H1 (cell line): ENCODE data around the gene USH1C. TPM values are rescaled to one million over a fixed set of nuclear protein-coding genes. Genes with fewer than 3 reads are reported as not detected.

Source experiments
- CTCF ChIA-PET: fragments of 300-600 bp; sonication (Branson Sonifier 250); formaldehyde crosslinking; loops from one replicate; lab custom pipeline; 2021; ENCODE audit not compliant: partially characterized antibody; lab: Charles Lee
- POLR2A ChIA-PET: fragments of 300-600 bp; sonication (Branson Sonifier 250); formaldehyde crosslinking; loops from one replicate; lab custom pipeline; 2021; ENCODE audit warnings: inconsistent platforms; ENCODE audit not compliant: partially characterized antibody; lab: Charles Lee
- DNase-seq, 2 experiments: peaks; one replicate each; pipeline versions ENCODE4 v3.0.0 to v3.0.0-alpha.2; 2010 to 2022; ENCODE audit warnings: low spot score in 2 of 2, low read depth in 1 of 2, mixed read lengths in 1 of 2
- FAIRE-seq: peaks from 2 replicates; lab custom pipeline; 2011; peaks lifted over from hg19 to GRCh38; lab: Jason Lieb, UNC
- H2AFZ ChIP-seq: 2 replicates; pipeline ENCODE4 v1.8.1; 2012; ENCODE audit warnings: low read length, inconsistent platforms
- H2AK5ac ChIP-seq: 2 replicates; pipeline ENCODE4 v1.6.1; 2013; ENCODE audit warnings: low read depth, low read length
- H2BK120ac ChIP-seq: replicated peaks from 2 replicates; pipeline ENCODE3; 2013; ENCODE audit warnings: low read depth, low read length, inconsistent platforms
- H2BK12ac ChIP-seq: 2 replicates; pipeline ENCODE4 v1.6.1; 2013; ENCODE audit warnings: low read depth, low read length
- H2BK15ac ChIP-seq: 2 replicates; pipeline ENCODE4 v1.6.1; 2013; ENCODE audit warnings: low read length
- H2BK20ac ChIP-seq: 2 replicates; pipeline ENCODE4 v1.6.1; 2013; ENCODE audit warnings: low read length
- H2BK5ac ChIP-seq: 2 replicates; pipeline ENCODE4 v1.6.1; 2013; ENCODE audit warnings: low read depth, low read length
- H3K14ac ChIP-seq: 2 replicates; pipeline ENCODE4 v1.6.1; 2013; ENCODE audit warnings: inconsistent platforms; ENCODE audit not compliant: insufficient read length
- H3K18ac ChIP-seq: 2 replicates; pipeline ENCODE4 v1.6.1; 2013; ENCODE audit warnings: low read length; ENCODE audit errors: extremely low read depth
- H3K23ac ChIP-seq: 2 replicates; pipeline ENCODE4 v1.6.1; 2013; ENCODE audit warnings: inconsistent platforms; ENCODE audit not compliant: insufficient read length
- H3K23me2 ChIP-seq: 2 replicates; pipeline ENCODE4 v1.6.1; 2013; ENCODE audit warnings: low read depth, low read length
- H3K27ac ChIP-seq: 2 replicates; pipeline ENCODE4 v1.6.1; 2011; ENCODE audit warnings: low read depth, low read length, inconsistent platforms
- H3K27me3 ChIP-seq, 4 experiments: replicated peaks in 1 of 4; 1 replicate in 1 of 4; 2 replicates in 3 of 4; pipeline versions ENCODE4 v1.6.1 to v1.8.1; 2011 to 2013; ENCODE audit warnings: low read length in 3 of 4, mild to moderate bottlenecking in 3 of 4, inconsistent platforms in 2 of 4, mixed read lengths in 2 of 4, moderate library complexity in 1 of 4; ENCODE audit not compliant: control insufficient read depth in 3 of 4, insufficient read depth in 3 of 4; ENCODE audit errors: extremely low read depth in 1 of 4
- H3K36me3 ChIP-seq, 4 experiments: 2 replicates each; pipeline versions ENCODE4 v1.6.1 to v1.8.1; 2011 to 2013; ENCODE audit warnings: mild to moderate bottlenecking in 4 of 4, low read length in 3 of 4, moderate library complexity in 2 of 4, control low read depth in 1 of 4, inconsistent platforms in 1 of 4; ENCODE audit not compliant: insufficient read depth in 4 of 4, control insufficient read depth in 2 of 4
- H3K4ac ChIP-seq: replicated peaks from 2 replicates; pipeline ENCODE3; 2013; ENCODE audit warnings: low read length, low read depth, mixed read lengths, inconsistent platforms; ENCODE audit not compliant: insufficient read length
- H3K4me1 ChIP-seq, 4 experiments: replicated peaks in 1 of 4; 1 replicate in 1 of 4; 2 replicates in 3 of 4; pipeline versions ENCODE4 v1.6.1 to v1.8.1; 2011 to 2013; ENCODE audit warnings: low read length in 3 of 4, inconsistent platforms in 2 of 4, mixed read lengths in 1 of 4; ENCODE audit not compliant: insufficient read depth in 4 of 4, control insufficient read depth in 3 of 4
- H3K4me2 ChIP-seq, 2 experiments: 2 replicates each; pipeline versions ENCODE4 v1.6.1 to v1.8.1; 2011 to 2013; ENCODE audit warnings: low read depth in 2 of 2, low read length in 2 of 2, control low read depth in 1 of 2, inconsistent platforms in 1 of 2, mild to moderate bottlenecking in 1 of 2; ENCODE audit not compliant: insufficient read depth in 1 of 2
- H3K4me3 ChIP-seq, 4 experiments: fragments of 200-600, 300-600 bp in 1 of 4; sonication (generic), shearing (Covaris generic), sonication (Bioruptor Twin) in 1 of 4; 2 replicates each; pipeline versions ENCODE4 v1.5.1 to v1.8.1; 2011 to 2016; ENCODE audit warnings: low read length in 4 of 4, low read depth in 3 of 4, control low read depth in 2 of 4, inconsistent platforms in 2 of 4, mild to moderate bottlenecking in 2 of 4, mixed read lengths in 1 of 4, moderate library complexity in 1 of 4; ENCODE audit not compliant: insufficient read depth in 2 of 4; ENCODE audit errors: extremely low read depth in 1 of 4
- H3K56ac ChIP-seq: replicated peaks from 2 replicates; pipeline ENCODE3; 2013; ENCODE audit warnings: low read depth, mild to moderate bottlenecking, mixed read lengths, low read length, inconsistent platforms; ENCODE audit not compliant: insufficient read length
- H3K79me1 ChIP-seq: 2 replicates; pipeline ENCODE4 v1.6.1; 2013; ENCODE audit warnings: low read depth, low read length, control low read depth
- H3K79me2 ChIP-seq, 2 experiments: 2 replicates each; pipeline versions ENCODE4 v1.6.1 to v1.8.1; 2012 to 2013; ENCODE audit warnings: low read length in 2 of 2, mild to moderate bottlenecking in 2 of 2, inconsistent platforms in 1 of 2; ENCODE audit not compliant: insufficient read depth in 2 of 2, control insufficient read depth in 1 of 2
- H3K9ac ChIP-seq, 4 experiments: replicated peaks in 1 of 4; 1 replicate in 1 of 4; 2 replicates in 3 of 4; pipeline versions ENCODE4 v1.6.1 to v1.8.1; 2011 to 2013; ENCODE audit warnings: low read depth in 3 of 4, low read length in 3 of 4, control low read depth in 2 of 4, mild to moderate bottlenecking in 2 of 4, moderate library complexity in 2 of 4, inconsistent platforms in 1 of 4; ENCODE audit errors: extremely low read depth in 1 of 4
- H3K9me3 ChIP-seq, 2 experiments: 2 replicates each; pipeline versions ENCODE4 v1.6.1 to v1.8.1; 2012 to 2013; ENCODE audit warnings: mild to moderate bottlenecking in 2 of 2, moderate library complexity in 2 of 2, control low read depth in 1 of 2, inconsistent platforms in 1 of 2, low read depth in 1 of 2, low read length in 1 of 2, mixed read lengths in 1 of 2; ENCODE audit not compliant: insufficient read depth in 2 of 2
- H4K20me1 ChIP-seq, 2 experiments: replicated peaks in 1 of 2; 2 replicates each; pipeline versions ENCODE3 to v1.8.1; 2011 to 2013; ENCODE audit warnings: inconsistent platforms in 2 of 2, low read length in 2 of 2, mild to moderate bottlenecking in 1 of 2; ENCODE audit not compliant: insufficient read depth in 2 of 2, control insufficient read depth in 1 of 2
- H4K5ac ChIP-seq: 2 replicates; pipeline ENCODE4 v1.6.1; 2013; ENCODE audit warnings: low read length, low read depth, mixed read lengths, inconsistent platforms; ENCODE audit not compliant: insufficient read length
- H4K8ac ChIP-seq: 2 replicates; pipeline ENCODE4 v1.8.0; 2013; ENCODE audit warnings: mild to moderate bottlenecking, moderate library complexity, low read length, inconsistent platforms; ENCODE audit not compliant: insufficient read depth; ENCODE audit errors: extremely low read depth
- H4K91ac ChIP-seq: replicated peaks from 2 replicates; pipeline ENCODE3; 2013; ENCODE audit warnings: low read length, mixed read lengths, inconsistent platforms; ENCODE audit not compliant: insufficient read length
- KDM5A ChIP-seq: fragments of 200-600 bp; IDR thresholded peaks from 2 replicates; pipeline ENCODE4 v1.7.1; 2012; ENCODE audit warnings: mild to moderate bottlenecking, low read length, inconsistent platforms, mixed read lengths
- WGBS, 2 experiments: shearing (Covaris generic) in 1 of 2; methylation state at CpG; one replicate each; pipeline versions ENCODE4 v1.1.6 to v1.1.7; 2013 to 2015; ENCODE audit warnings: low lambda C conversion rate in 2 of 2, mixed read lengths in 2 of 2, inconsistent platforms in 1 of 2, low coverage in 1 of 2, missing lambda C conversion rate in 1 of 2; ENCODE audit not compliant: insufficient replicate concordance in 2 of 2, insufficient coverage in 1 of 2, insufficient read length in 1 of 2; ENCODE audit errors: extremely low coverage in 1 of 2, missing lambda C conversion rate in 1 of 2; 5-methylcytosine and 5-hydroxymethylcytosine counted together
- polyA plus RNA-seq, 7 experiments: library from polyadenylated mRNA; depleted of rRNA in 3 of 7; stranded (reverse) in 5 of 7; unstranded in 2 of 7; fragments of >200 nt in 5 of 7; fragments of 200-250 nt in 2 of 7; gene quantifications; 1 replicate in 5 of 7; 2 replicates in 1 of 7; 4 replicates in 1 of 7; pipeline versions ENCODE4 v1.2.1 to v1.2.3, GENCODE V29; 2011 to 2013; ENCODE audit warnings: missing spikeins in 2 of 7, mixed read lengths in 2 of 7
- total RNA-seq: library from RNA; stranded (reverse); fragmentation: NEBNext Ultra II Directional; extraction: Animal tissue kit (Norgen Biotek cat#: 25700); gene quantifications from 2 replicates; pipeline ENCODE4 v1.2.1, GENCODE V29; 2021

The USH1C gene
- total and polyA plus RNA-seq, 2 of the 8 experiments (the other 6 are each of a cell fraction or from before 2014, with no cell fraction given): 1.3 to 1.6 TPM

- no peaks in the 10 kb centered on the region for H3K79me2 ChIP-seq
- no peak overlapping the region for H3K4me2 ChIP-seq
- no peaks in the 10 kb centered on the region for H3K79me1 ChIP-seq
- H3K23ac ChIP-seq: no peak overlapping the region
- H2BK15ac ChIP-seq: no peak overlapping the region
- POLR2A ChIA-PET: interaction anchor here (1.2 to 1.7 kb wide), 2 partner anchors 14 to 47 kb away, joined by 3 read pairs; no protein-coding TSS in a partner anchor
- no peak overlapping the region for H3K4ac ChIP-seq
- no peak overlapping the region for H2BK20ac ChIP-seq
- 84% methylated on average over 5 of the region's 5 CpGs; no CpG with 5 or more reads in 1 of the 2 experiments for WGBS, 2 experiments
- peaks cover 0 to 6% (median 5%) of the 10 kb centered on the region in 4 experiments; a peak in 3 of 7 replicates for H3K27me3 ChIP-seq
- no peak overlapping the region for H2BK12ac ChIP-seq
- no peak overlapping the region for H2BK120ac ChIP-seq
- no peak for TF ChIP-seq KDM5A
- no peak overlapping the region for H3K56ac ChIP-seq
- no peak for DNase-seq
- no peak overlapping the region for H4K5ac ChIP-seq
- no peak overlapping the region for H4K8ac ChIP-seq
- no peak overlapping the region for H3K27ac ChIP-seq
- no peak overlapping the region for H2AK5ac ChIP-seq
- no peak overlapping the region for H2BK5ac ChIP-seq
- no peak for FAIRE-seq
- no peaks in the 10 kb centered on the region; a peak in 1 of 4 replicates for H3K9me3 ChIP-seq
- no peak overlapping the region for H2AFZ ChIP-seq
- H3K18ac ChIP-seq: no peak overlapping the region
- H4K91ac ChIP-seq: no peak overlapping the region
- no peak overlapping the region for H3K4me3 ChIP-seq
- no peaks in the 10 kb centered on the region for H4K20me1 ChIP-seq
- H3K36me3 ChIP-seq: no peaks in the 10 kb centered on the region
- no peaks in the 10 kb centered on the region for H3K23me2 ChIP-seq
- no peak overlapping the region for H3K14ac ChIP-seq
- no peaks in the 10 kb centered on the region; a peak in 1 of 7 replicates for H3K4me1 ChIP-seq
- CTCF ChIA-PET: interaction anchor here (1.1 to 1.4 kb wide), 2 partner anchors 47 to 58 kb away, joined by 3 to 4 read pairs; no protein-coding TSS in a partner anchor
- no peak overlapping the region for H3K9ac ChIP-seq
Observed at GRCh38 chr11:17445240-17445795, 98.9 kb downstream of the USH1C start.
